Measurements from ENCODE around the gene BLZF1.
"Not testable (repeated sequence)": the region's sequence is repeated elsewhere in the genome, so short reads cannot be mapped to it uniquely, and the experiment has no call there.

Gene BLZF1, protein sequence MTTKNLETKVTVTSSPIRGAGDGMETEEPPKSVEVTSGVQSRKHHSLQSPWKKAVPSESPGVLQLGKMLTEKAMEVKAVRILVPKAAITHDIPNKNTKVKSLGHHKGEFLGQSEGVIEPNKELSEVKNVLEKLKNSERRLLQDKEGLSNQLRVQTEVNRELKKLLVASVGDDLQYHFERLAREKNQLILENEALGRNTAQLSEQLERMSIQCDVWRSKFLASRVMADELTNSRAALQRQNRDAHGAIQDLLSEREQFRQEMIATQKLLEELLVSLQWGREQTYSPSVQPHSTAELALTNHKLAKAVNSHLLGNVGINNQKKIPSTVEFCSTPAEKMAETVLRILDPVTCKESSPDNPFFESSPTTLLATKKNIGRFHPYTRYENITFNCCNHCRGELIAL

GRCh38 chr1:169367686-169368405 is at the start of gene BLZF1, which contains the start of gene NME7:
Gene BLZF1, plus strand, starts transcription at chr1:169368195. Its CDS starts 1,328 bp downstream, at chr1:169369523.
Gene NME7, minus strand, starts transcription at chr1:169367797. Its CDS starts 87 bp downstream, at chr1:169367710.
- peak; percentile 38 to 97 (median 88) for DNase-seq

DNA sequence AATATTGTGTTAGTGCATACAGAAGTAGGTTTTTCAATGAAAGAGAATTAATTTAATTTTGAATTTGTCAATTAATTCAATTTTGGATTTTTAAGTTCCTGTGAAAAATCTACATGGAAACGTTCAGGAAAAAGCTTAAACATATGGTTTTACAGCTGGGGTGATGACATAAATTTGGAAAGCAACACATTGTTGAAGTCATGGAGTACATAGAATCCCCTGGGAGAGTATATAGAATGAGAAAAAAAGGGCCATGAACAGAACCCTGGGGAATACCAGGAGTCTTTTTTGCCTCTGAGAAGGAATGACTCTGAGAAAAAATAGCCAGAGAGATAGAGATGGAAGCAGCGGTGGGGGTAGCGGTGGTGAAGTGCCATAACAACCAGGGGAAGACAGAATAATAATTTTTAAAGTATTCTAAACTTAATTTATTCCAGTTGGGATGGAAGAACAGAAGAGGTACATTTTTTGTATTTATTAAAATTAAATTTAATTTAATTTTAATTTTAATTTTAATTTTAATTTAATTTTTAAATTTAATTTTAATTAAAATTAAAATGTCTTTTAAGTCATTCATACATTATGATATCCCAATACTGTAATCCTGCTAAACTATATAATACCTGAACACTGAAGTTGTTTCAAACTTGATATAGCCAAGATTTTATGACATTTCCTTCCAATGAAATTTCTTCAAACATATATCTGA is 49.3 kb upstream of the BLZF1 start:
- no peak for DNase-seq

DNA sequence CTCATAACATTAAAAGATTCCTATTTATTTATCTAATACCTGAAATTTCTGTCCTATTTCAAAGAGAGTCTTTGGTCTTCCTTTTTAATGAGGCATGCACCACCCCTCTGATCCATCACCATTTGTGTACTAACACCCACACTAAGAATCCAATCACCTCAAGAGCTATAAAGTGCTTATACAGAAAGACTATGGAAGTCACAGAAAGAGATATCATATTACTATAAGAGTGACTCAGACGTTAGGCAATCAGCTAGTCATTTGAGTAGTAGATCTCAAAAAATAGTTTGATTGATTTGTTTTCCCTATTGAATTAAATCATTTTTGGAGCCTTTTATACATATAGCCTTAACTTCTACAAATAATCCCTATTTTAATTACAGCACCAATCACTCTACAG is 46.5 kb upstream of the BLZF1 start:
- no peak for DNase-seq

GRCh38 chr1:169322138-169322537 is 45.9 kb upstream of the BLZF1 start:
- no peak for DNase-seq

- DNase-seq: no peak
These were observed 42.9 kb upstream of the BLZF1 start for GRCh38 chr1:169325117-169325516.

GRCh38 chr1:169326261-169326955 is 41.6 kb upstream of the BLZF1 start:
- no peak for DNase-seq

DNA sequence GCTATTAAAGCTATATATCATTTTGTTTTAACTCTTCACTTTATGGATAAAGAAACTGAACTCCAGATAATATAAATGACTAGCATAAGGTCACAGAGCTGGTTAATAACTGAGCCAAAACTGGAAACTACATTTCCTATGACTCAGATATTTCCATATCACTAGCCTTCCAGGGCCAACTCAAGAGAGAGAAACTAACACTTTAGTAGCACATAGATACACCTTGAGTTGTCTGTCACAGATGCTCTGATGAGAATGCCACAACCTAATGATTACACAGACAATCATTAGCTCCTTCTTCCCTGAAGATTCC is 41.1 kb upstream of the BLZF1 start:
- no peak for DNase-seq

- DNase-seq: no peak
These were observed 40.1 kb upstream of the BLZF1 start for GRCh38 chr1:169327875-169328274.

DNA sequence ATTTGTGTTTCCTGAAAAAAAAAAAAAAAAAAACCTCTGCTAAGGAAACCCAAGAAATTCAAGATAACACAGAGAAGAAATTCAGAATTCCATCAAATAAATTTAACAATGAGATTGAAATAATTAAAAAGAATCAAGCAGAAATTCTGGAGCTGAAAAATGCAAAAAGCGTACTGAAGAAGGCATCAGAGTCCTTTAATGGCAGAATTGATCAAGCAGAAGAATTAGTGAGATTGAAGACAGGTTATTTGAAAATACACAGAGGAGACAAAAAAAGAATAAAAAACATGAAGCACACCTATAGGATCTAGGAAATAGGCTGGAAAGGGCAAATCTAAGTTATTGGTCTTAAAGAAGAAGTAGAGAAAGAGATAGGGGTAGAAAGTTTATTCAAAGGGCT is 38.6 kb upstream of the BLZF1 start:
- DNase-seq: no peak

DNA sequence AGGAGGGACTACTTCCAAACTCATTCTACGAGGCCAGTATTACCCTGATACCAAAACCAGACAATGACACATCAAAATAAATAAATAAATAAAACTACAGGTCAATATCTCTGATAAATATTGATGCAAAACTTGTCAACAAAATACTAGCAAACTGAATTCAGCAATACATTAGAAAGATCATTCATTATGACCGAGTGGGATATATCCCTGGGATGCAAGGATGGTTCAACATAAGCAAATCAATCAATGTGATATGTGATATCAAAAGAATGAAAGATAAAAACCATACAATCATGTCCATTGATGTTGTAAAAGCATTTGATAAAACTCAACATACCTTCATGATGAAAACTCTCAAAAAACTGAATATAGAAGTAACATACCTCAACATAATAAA is 37.1 kb upstream of the BLZF1 start:
- no peak for DNase-seq

DNA sequence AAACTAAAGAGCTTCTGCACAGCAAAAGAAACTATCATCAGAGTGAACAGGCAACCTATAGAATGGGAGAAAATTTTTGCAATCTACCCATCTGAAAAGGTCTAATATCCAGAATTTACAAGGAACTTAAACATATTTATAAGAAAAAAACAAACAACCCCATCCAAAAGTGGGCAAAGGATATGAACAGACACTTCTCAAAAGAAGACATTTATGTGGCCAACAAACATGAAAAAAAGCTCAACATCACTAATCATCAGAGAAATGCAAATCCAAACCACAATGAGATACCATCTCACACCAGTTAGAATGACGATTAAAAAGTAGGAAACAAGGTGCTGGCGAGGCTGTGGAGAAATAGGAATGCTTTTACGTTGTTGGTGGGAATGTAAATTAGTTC is 33.3 kb upstream of the BLZF1 start:
- DNase-seq: not testable (repeated sequence)

GRCh38 chr1:169336947-169337715 is 30.9 kb upstream of the BLZF1 start:
- not testable (repeated sequence) for DNase-seq

DNA sequence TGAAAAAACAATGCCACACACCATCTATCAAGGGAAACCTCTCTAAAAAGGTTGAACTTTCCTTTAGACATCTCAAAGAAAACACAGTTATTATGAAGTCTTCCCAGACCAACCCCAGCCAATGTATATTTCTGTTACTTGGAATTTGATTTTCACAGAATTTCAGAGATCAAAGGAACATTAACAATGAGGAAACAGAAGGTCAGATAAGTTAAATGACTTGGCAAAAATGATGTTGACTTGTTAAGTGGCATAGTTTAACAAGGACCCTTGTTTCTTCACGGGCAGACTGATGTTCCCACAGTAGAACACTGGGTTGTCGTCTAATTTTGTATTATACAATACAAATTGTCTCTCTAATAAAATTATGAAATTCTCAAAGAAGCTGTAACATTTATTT is 29.4 kb upstream of the BLZF1 start:
- no peak for DNase-seq

DNA sequence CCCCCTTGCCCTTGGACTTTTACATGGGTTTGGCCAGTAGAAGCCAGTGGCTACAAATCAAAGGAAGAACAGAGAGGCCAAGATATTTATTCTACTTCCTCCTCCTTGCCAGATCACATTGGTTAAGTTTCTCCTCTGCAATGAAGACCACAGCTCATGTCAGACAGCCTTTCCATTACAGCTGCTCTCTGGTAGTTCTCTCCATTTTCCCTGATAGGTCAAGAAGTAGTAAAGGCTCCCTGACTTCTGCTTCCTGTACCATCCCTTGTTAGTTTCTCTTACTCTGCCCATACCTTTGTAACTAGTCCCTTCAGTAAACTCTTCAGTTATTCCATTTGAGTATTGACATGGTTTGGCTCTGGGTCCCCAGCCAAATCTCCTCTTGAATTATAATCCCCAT is 28.2 kb upstream of the BLZF1 start:
- no peak for DNase-seq

- DNase-seq: no peak
These were observed 27.1 kb upstream of the BLZF1 start for GRCh38 chr1:169340882-169341281.

- not testable (repeated sequence) for DNase-seq
These were observed 25.9 kb upstream of the BLZF1 start for GRCh38 chr1:169342096-169342495.

DNA sequence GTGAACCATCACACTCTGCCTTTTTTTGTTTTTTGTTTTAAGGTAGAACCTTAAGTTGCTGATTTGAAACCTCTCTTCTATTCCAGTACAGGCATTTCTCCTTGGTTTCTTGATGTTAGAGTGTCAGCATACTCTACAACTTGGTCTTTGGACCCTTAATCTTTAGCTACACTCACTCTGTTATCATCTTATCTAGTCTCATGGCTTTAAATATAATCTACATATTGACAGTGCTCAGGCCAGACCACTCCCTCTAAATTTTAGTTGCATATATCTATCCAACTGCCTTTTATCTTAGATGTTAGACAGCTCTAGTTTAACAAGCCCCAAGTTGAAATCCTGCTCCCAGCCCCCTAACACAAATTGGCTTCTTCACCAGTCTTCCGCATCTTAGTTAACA is 22.5 kb upstream of the BLZF1 start:
- no peak for DNase-seq

GRCh38 chr1:169346036-169346589 is 21.9 kb upstream of the BLZF1 start:
- DNase-seq: no peak

GRCh38 chr1:169347688-169348382 is 20.2 kb upstream of the BLZF1 start:
- no peak for DNase-seq

GRCh38 chr1:169348383-169349036 is 19.5 kb upstream of the BLZF1 start:
- DNase-seq: peak in 1 of 14 donors; percentile 33
